Measurements from ENCODE around the gene DENND1A.

GRCh38 chr9:123843703-123844102, 86.2 kb downstream of the DENND1A start:
- TF ChIP-seq POLR2A (IDR thresholded peaks at IDR 0.05) (no peak), POLR2AphosphoS5 (IDR thresholded peaks at IDR 0.05) (no peak), CTCF (IDR thresholded peaks at IDR 0.05) (no peak)
